GM19324 (cell line): Measurements from ENCODE around the gene HNRNPF.
"Not testable (repeated sequence)": the region's sequence is repeated elsewhere in the genome, so short reads cannot be mapped to it uniquely, and the experiment has no call there.

Experiments used
- ATAC-seq: cut with Tn5 transposase; IDR thresholded peaks from one replicate; pipeline ENCODE4 v1.9.1; 2021; ENCODE audit warnings: mild to moderate bottlenecking, moderate library complexity; ENCODE audit not compliant: unreplicated experiment, low FRiP score

The HNRNPF gene, protein sequence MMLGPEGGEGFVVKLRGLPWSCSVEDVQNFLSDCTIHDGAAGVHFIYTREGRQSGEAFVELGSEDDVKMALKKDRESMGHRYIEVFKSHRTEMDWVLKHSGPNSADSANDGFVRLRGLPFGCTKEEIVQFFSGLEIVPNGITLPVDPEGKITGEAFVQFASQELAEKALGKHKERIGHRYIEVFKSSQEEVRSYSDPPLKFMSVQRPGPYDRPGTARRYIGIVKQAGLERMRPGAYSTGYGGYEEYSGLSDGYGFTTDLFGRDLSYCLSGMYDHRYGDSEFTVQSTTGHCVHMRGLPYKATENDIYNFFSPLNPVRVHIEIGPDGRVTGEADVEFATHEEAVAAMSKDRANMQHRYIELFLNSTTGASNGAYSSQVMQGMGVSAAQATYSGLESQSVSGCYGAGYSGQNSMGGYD

DNA sequence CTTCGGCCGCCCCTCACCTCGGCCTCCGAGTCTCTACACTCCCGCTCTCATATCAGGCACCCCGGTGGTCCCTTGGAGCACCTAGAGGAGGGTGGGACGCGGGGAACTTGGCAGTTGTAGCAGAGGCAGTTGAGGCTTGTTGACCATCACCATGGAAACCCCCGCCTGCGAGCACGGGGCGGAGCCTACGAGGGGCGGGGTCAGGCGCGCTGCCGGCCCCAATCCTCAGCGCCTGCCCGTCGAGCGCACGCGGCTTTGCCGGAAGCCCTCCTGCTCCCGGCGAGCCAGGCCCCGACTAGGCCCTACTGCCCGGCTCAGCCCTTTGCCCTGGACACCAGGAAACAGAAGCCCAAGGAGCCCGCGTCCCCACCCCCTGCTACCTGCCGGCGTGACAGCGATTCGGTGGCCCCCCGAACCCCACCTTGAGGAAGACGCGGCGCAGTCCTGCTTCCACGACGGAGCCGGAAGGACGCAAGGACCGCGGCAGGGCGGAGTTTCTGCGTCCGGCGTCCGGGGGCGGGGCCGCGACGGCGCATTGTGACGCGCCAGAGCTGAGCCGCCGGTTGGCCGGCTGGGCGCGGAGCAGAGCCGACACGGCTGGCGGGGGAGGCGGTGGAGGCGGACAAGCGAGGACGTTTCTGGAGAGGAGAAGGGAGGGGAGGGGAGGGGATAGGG lies at the start of gene HNRNPF:
TSS of gene HNRNPF (minus strand) at position 477 of the 675 bp plus-strand sequence. CDS start 21,302 bp downstream, outside the sequence.
- ATAC-seq: peak; percentile 81

DNA sequence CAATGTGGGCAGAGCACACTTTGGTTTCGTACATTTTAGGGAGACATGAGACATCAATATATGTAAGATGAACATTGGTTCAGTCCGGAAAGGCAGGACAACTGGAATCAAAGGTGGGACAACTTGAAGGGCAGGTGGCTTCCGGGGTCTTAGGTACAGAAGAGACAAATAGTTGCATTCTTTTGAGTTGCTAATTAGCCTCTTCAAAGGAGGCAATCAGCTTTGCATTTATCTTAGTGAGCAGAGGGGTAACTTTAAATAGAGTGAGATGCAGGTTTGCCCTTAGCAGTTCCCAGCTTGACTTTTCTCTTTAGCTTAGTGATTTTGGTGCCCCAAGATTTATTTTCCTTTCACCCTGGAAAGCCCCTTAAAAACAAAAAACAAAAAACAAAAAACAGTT lies 49.2 kb upstream of the HNRNPF start:
- ATAC-seq: no peak

DNA sequence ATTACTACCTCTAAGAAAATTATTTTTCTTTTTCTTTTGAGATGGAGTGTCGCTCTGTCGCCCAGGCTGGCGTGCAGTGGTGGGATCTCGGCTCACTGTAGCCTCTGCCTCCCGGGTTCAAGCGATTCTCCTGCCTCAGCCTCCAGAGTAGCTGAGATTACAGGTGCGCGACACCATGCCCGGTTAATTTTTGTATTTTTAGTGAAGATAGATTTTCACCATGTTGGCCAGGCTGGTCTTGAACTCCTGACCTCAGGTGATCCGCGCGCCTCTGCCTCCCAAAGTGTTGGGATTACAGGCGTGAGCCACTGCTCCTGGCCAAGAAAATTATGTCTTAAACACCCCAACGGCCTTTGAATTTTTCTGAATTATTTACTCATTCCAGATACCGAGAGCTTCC lies 47.6 kb upstream of the HNRNPF start:
- ATAC-seq: not testable (repeated sequence)

DNA sequence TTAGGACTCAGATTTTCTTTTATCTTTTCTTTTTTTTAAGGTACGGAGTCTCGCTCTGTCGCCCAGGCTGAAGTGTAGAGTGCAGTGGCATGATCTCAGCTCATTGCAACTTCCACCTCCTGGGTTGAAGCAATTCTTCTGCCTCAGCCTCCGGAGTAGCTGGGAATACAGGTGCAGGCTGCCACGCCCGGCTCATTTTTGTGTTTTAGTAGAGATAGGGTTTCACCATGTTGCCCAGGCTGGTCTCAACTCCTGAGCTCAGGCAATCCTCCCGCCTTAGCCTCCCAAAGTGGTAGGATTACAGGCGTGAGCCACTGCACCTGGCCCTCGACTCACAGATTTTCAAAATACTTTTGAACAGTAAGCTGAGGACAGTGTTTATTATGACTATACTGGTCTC lies 45.0 kb upstream of the HNRNPF start:
- not testable (repeated sequence) for ATAC-seq

DNA sequence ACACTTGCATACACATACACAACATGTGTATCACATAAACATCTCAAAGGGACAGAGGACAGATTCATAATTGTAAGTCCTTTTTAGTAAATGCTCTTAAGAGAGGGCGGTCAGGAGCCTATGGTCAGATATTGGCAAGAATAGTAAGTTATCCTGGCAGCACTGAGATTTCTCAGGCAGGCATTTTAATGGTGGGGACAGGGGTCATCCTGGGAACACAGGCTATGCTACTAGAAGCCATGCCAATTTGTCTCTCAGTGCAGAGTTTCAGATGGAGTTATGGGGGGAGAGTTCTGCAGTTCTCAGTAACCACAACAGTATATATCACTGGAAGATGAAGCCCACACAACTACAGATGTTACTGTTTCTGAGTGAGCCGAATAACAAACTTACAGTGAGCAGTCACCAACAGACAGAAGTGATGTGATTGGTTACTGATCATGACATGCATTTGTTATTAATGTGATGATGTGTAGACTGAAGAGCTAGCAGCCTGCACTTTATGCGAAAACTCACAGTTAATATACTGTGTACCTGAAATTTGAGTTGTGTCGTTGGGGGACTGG lies 44.4 kb upstream of the HNRNPF start:
- no peak for ATAC-seq

DNA sequence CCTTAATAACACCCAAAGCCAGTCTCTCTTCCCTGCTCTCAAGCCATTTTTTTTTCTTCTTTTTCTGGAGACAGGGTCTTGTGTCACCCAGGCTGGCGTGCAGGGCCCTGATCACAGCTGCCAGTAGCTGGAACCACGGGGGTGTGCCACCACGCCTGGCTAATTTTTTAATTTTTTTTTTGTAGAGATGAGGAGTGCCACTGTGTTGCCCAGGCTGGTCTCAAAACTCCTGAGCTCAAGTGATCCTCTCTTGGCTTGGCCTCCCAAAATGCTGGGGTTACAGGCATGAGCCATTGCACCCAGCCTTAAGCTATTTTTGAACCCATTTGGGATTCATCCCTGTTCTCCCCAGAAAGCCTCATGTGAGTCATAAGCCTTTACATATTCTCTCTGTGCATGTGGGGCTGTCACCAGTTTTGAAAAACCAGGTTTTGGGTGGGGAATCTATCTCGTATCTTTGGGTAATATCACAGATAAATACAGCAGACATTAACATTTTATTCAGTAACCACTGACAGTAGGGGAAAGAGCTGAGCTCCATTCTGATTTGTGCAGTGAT lies 43.4 kb upstream of the HNRNPF start:
- ATAC-seq: no peak

DNA sequence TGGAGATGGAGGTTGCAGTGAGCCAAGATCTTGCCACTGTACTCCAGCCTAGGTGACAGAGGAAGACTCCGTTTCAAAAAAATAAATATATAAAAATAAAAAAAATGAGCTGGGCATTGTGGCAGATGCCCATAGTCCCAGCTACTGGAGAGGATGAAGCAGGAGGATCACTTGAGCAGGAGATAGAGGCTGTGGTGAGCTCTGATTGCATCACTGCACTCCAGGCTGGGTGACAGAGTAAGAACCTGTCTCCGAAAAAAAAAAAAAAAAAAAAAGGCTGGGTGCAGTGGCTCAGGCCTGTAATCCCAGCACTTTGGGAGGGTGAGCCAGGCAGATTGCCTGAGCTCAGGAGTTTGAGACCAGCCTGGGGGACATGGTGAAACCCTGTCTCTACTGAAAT lies 39.8 kb upstream of the HNRNPF start:
- no peak for ATAC-seq

DNA sequence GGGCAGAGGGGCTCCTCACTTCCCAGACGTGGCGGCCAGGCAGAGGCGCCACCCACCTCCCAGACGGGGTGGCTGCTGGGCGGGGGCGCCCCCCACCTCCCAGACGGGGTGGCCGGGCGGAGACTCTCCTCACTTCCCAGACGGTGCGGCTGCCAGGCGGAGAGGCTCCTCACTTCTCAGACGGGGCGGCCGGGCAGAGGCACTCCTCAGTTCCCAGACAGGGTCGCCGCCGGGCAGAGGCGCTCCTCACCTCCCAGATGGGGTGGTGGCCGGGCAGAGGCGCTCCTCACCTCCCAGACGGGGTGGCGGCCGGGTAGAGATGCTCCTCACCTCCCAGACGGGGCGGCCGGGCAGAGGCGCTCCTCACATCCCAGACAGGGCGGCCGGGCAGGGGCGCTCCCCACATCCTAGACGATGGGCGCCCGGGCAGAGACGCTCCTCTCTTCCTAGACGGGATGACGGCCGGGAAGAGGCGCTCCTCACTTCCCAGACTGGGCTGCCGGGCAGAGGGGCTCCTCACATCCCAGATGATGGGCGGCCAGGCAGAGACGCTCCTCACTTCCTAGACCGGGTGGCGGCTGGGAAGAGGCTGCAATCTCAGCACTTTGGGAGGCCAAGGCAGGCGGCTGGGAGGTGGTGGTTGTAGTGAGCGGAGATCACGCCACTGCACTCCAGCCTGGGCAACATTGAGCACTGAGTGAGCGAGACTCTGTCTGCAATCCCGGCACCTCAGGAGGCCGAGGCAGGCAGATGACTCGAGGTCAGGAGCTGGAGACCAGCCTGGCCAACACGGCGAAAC lies 37.4 kb upstream of the HNRNPF start:
- not testable (repeated sequence) for ATAC-seq

DNA sequence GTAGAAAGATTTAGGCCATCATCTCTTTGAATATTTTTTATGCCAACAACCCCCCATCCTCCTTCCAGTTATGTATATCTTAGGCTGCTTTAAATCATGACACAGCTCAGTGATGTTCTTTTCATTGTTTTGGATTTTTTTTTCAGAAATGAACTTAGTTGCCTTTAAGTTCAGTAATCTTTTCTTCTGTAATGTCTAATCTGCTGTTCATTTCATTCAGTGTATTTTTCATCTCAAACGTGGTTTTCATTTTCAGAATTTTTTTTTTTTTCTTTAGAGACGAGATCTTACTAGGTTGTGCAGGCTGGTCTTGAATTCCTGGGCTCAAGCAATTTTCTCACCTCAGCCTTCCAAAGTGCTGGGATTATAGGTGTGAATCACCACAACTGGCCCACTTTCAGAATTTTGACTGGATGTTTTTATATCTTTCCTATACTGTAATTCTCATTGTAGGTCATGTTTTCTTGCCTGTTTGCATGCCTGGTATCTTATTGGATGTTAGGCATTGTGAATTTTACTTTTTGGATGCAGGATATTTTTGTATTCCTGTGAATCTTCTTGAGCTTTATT lies 36.0 kb upstream of the HNRNPF start:
- ATAC-seq: no peak

DNA sequence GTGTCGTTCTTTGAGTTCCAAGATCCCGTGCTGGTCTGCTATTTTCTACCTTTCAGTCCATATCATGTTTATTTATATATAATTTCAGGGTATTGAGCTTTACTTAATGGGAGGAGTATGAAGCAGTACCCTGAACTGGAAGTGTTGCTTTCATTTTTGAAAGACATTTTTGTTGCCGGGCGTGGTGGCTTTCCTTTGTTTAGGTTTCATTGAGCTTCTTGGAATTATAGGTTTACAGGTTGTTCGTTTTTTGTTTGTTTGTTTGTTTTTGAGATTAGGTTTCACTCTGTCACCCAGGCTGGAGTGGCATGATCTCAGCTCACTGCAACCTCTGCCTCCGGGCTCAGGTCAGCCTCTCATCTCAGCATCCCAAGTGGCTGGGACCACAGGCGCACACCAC lies 35.3 kb upstream of the HNRNPF start:
- ATAC-seq: no peak

DNA sequence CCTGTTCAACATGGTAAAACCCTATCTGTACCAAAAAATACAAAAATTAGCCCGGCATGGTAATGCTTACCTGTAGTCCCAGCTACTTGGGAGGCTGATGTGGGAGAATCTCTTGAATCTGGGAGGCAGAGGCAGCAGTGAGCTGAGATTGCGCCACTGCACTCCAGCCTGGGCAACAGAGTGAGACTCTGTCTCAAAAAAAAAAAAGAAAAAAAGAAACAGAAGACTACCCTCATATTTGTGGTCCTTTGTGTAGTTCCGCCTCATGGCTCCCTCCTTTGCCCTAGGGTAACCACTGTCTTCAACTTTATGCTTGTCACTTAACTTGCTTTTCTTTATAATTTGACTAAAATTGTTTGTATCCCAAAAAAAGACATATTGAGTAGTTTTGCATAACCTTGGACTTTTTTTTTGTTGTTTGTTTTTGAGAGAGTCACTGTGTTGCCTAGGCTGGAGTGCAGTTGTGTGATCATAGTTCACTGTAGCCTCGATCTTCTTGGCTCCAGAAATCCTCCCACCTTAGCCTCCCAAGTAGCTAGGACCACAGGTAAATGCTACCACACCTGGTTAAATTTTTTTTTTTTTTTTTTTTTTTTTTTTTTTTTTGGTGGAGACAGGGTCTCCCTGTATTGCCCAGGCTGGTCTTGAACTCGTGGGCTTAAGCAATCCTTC lies 31.6 kb upstream of the HNRNPF start:
- ATAC-seq: no peak

DNA sequence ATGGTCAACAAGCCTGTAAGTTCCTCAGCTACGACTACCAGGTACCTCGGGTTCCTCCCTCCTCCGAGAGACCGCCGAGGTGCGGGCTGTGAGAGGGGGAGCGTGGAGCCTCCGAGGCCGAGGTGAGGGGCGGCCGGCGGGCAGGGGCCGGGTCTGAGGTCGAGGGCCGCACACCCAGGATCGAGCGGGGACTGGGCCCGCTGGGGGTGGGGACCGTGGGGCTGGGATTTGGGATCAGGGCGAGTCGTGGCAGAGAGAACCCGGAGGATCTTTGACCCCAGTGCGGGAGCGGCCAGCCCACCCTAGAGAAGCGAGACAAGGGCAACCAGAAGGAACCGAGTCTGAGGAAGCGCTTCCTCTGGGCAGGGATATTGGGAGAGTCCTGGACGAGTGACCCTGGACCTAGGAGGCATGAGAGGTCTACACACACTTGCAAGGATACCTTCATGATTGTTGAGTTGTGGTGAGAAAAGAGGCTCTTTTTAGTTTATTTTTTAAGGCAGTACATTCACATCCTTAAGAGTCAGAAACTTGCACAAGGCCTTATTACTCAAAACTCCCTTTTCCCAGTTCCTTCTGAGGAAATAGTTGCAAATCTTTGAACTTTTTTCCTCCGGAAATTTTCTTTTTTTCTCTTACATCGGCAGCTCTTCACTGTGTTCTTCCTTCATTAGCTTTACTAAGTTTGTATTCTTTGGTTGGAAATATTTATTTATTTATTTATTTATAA lies 28.3 kb upstream of the HNRNPF start:
- no peak for ATAC-seq

DNA sequence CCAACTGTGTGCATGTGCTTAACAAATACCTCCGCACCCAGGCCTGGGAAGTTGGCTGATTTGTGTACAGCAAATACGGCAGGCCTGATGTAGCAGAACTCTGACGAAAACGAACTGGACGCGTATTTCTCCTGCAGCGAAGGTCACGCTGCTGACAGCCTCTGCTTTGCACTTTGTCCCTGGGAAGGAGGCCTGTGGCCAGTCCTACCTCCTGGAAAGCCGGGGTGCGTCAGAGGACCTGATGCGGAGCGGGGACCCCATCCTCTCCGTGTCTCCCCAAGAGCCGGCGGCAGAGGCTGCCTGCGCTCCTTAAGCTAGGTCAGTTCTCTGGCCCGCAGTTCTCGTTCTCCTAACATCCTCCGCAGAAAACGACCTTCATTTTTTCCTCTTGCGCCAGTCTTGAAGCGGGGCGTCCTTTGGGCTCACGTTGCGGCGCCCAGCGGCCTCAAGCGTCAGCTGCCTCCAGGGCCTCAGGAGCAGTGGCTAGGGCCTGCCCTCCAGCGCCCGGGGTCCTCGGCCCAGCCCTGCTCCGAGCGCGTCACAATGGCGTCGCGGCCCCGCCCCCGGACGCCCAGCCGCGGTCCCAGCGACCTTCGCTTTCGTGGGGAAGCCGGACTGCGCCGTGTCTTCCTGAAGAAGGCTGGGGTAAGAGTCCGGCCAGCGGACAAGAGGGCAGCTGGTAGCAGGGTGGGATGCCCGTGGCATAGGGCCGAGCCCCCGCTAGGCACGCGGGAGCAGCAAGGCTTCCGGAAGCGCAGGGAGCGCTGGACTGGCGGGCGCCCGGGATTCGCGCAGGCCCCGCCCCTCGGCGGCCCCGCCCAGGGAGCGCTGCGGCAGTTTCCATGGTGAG lies 27.5 kb upstream of the HNRNPF start, which contains the start of gene ZNF487:
TSS of gene ZNF487 (plus strand) at position 821 of the 850 bp plus-strand sequence. CDS start 38,703 bp downstream, outside the sequence.
- peak; percentile 98 for ATAC-seq

DNA sequence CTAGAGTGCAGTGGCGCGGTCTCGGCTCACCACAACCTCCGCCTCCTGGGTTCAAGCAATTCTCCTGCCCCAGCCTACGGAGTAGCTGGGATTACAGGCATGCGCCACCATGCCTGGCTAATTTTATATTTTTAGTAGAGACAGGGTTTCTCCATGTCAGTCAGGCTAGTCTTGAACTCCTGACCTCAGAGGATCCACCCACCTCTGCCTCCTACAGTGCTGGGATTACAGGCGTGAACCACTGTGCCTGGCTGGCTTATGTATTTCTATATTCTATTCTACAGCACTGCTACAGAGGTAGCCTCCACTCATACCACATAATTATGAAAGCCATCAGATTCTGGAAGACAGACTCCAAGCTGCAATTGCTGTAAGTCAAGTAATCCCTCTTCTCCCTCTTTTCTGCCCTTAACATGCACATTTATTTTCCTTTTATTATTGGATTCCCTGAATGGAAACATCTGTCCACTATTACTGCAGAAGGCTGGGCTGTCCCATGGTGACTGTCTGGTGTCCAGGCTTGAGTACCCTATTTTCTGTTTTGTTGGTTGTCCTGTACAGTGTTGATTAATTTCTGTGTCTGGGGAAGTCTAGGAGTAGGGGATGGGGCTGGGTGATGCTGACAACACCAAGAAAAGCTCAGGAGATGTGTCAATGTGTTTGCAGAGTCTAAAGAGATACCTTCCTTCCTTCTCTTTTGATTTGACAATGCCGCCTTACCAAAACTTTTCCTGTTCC lies 22.1 kb upstream of the HNRNPF start:
- no peak for ATAC-seq

DNA sequence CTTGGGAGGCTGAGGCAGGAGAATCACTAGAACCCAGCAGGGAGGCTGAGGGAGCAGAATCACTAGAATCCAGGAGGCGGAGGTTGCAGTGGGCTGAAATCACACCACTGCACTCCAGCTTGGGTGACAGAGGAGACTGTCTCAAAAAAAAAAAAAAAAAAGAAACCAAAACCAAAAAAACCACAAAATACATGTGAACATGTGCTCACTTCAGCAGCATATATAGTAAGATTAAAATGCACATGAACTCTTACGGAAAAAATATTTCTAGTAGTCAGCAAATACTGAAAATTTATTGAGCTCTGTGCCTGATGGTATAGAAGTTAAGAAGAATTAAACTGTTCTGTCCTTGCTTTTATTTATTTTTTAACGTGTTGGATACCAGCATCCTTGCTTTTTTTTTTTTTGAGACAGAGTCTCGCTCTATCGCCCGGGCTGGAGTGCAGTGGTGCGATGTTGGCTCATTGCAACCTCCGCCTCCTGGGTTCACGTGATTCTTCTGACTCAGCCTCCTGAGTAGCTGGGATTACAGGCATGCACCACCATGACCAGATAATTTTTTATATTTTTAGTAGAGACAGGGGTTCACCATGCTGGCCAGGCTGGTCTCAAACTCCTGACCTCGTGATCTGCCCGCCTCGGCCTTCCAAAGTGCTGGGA lies 18.3 kb upstream of the HNRNPF start:
- peak; percentile 61 for ATAC-seq

DNA sequence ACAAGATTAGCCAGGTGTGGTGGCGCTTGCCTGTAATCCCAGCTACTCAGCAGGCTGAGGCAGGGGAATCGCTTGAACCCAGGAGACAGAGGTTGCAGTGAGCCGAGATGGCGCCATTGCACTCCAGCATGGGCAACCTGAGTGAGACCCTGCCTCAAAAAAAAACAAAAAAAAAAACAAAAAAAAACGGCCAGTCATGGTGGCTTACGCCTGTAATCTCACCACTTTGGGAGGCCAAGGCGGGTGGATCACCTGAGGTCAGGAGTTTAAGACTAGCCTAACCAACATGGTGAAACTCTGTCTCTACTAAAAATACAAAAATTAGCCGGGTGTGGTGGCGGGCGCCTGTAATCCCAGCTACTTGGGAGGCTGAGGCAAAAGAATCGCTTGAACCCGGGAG lies 17.5 kb upstream of the HNRNPF start:
- ATAC-seq: not testable (repeated sequence)

DNA sequence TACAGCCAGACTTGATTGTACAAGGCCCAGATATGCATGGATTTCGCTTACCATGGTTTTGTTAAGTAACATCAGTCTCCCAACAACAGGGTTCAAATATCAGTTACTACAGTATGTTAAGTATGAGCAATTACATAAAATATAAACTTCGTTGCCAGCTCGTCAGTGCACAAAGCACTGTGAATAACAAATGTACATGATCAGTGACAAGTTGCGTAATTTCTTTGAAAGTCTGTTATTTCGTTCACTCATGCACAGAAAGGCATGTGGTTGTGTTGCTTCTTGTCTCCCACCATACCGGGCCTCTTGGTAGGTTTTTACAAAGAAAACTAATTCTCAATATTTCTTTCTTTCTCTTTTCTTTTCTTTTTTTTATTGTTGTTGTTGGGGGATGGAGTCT lies 15.4 kb upstream of the HNRNPF start:
- ATAC-seq: no peak
